Bronchus fibroblast of lung (primary cell): ENCODE data around the gene IRF4. TPM values are rescaled to one million over a fixed set of nuclear protein-coding genes. Genes with fewer than 3 reads are reported as not detected.

Experiments used
- total RNA-seq: library from RNA; depleted of rRNA; stranded (reverse); fragments of >200 nt; gene quantifications from 2 replicates; pipeline ENCODE4 v1.2.3, GENCODE V29; 2015

IRF4 gene
- not detected in 2 replicates for total RNA-seq

DNA sequence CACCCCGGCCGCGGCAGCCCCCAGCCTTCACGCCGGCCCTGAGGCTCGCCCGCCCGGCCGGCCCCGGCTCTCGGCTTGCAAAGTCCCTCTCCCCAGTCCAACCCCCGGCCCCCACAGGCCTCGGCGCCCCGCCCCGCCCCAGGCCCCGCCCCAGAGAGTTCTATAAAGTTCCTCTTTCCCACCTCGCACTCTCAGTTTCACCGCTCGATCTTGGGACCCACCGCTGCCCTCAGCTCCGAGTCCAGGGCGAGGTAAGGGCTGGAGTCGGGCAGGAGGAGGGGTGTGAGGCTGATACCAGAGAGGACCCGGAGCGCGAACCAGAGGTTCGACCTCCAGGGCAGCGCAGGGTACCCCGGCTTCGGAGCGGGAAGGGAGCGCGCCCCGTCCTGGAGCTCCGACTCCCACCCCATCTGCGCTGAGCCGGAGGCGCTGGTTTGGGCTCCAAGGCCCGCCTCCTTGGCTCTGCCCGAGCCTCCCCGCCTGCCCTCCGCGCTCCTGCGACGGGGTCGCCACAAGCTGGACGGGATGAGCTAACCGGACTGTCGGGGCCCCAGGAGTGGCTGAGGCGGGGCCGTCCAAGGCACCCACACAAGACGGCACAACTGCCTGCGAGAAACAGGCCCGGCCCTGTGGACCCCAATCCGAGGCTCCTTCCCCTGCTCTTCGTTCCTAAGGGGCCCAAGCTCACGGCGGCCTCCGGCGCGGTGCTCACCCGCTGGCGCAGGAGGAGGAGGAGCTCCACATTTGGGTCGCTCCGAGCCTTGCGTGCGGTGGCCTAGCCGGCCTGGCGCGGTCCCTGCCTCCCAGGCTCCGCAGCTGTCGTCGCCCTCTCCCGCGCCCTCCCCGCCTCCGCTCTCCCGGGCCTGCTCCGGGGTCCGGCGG, at the start of gene IRF4:
IRF4 (plus strand) TSS at position 194 of the 882 bp plus-strand sequence. CDS start 1,401 bp downstream, outside the sequence.

Other genes with a start within 250 kb of the IRF4 start
- 10.8 and 13.2 TPM in 2 replicates for gene DUSP22, start 99.3 kb upstream of the IRF4 start, total RNA-seq